HCT116 (cell line): ENCODE data around the gene COL4A1. TPM values are rescaled to one million over a fixed set of nuclear protein-coding genes. Genes with fewer than 3 reads are reported as not detected.

Experiments
- ATAC-seq: fragments of 200-7000 bp; cut with Tn5 transposase; 2 replicates; pipeline ENCODE4 v1.9.1; 2020; ENCODE audit warnings: mild to moderate bottlenecking, moderate library complexity
- BruUV-seq: library from RNA; stranded (reverse); fragments of 400-500 nt; replicated peaks from 2 replicates; lab custom pipeline; 2021; lab: Mats Ljungman, UMichigan
- CTCF ChIA-PET: fragments of 300-600 bp; sonication (Branson Sonifier 250); formaldehyde crosslinking; loops from one replicate; lab custom pipeline; 2021; ENCODE audit warnings: antibody characterized with exemption; lab: Charles Lee
- POLR2A ChIA-PET: fragments of 300-600, 350-600 bp; sonication (Branson Sonifier 250); formaldehyde crosslinking; loops from one replicate; lab custom pipeline; 2021; ENCODE audit warnings: antibody characterized with exemption; lab: Charles Lee
- RAD21 ChIA-PET, 2 experiments: fragments of 300-600 bp; sonication (Branson Sonifier 250); formaldehyde crosslinking; loops; one replicate each; lab custom pipeline; 2023; ENCODE audit warnings: low total read pairs in 2 of 2; ENCODE audit not compliant: uncharacterized antibody in 2 of 2, unreplicated experiment in 2 of 2, low non-redundant PET in 1 of 2; lab: Charles Lee
- DNase-seq: peaks from one replicate; pipeline ENCODE4 v3.0.0-alpha.2; 2010; ENCODE audit warnings: low read depth, low spot score
- H2AFZ ChIP-seq: fragments of 200-600 bp; shearing (Covaris generic), sonication (generic); 2 replicates; pipeline ENCODE4 v1.6.1; 2017; ENCODE audit warnings: low read depth, mixed run types, mixed read lengths, antibody characterized with exemption, low read length; ENCODE audit not compliant: poor library complexity, severe bottlenecking
- H3K27ac ChIP-seq: 2 replicates; pipeline ENCODE4 v1.5.1; 2012; ENCODE audit warnings: low read depth, low read length
- H3K27me3 ChIP-seq: fragments of 200-600 bp; sonication (generic); 2 replicates; pipeline ENCODE4 v1.6.1; 2016; ENCODE audit warnings: mixed run types, low read length, mixed read lengths; ENCODE audit not compliant: insufficient read depth
- H3K36me3 ChIP-seq, 2 experiments: fragments of 200-500 bp in 1 of 2; fragments of 200-600 bp in 1 of 2; sonication (Bioruptor generic) in 1 of 2; sonication (generic) in 1 of 2; 2 replicates each; pipeline versions ENCODE4 v1.5.1 to v1.6.1; 2014 to 2016; ENCODE audit warnings: low read length in 2 of 2, inconsistent platforms in 1 of 2, mixed read lengths in 1 of 2, mixed run types in 1 of 2; ENCODE audit not compliant: insufficient read depth in 2 of 2, control insufficient read depth in 1 of 2
- H3K4me1 ChIP-seq, 2 experiments: fragments of 200-600 bp in 1 of 2; sonication (generic) in 1 of 2; 2 replicates each; pipeline versions ENCODE4 v1.5.1 to v1.6.1; 2012 to 2017; ENCODE audit warnings: low read length in 2 of 2, inconsistent platforms in 1 of 2, mild to moderate bottlenecking in 1 of 2, mixed read lengths in 1 of 2, mixed run types in 1 of 2, moderate library complexity in 1 of 2; ENCODE audit not compliant: insufficient read depth in 2 of 2, control insufficient read depth in 1 of 2
- H3K4me2 ChIP-seq: fragments of 200-600 bp; sonication (generic); 2 replicates; pipeline ENCODE4 v1.6.1; 2017; ENCODE audit warnings: mixed run types, low read length, mixed read lengths
- H3K4me3 ChIP-seq, 2 experiments: fragments of 200-600 bp in 1 of 2; sonication (generic) in 1 of 2; replicated peaks in 1 of 2; 2 replicates each; pipeline ENCODE4 v1.5.1; 2011 to 2016; ENCODE audit warnings: low read length in 2 of 2, control low read depth in 1 of 2, low read depth in 1 of 2, mild to moderate bottlenecking in 1 of 2, mixed read lengths in 1 of 2, mixed run types in 1 of 2
- H3K79me2 ChIP-seq: fragments of 200-600 bp; sonication (generic); 2 replicates; pipeline ENCODE4 v1.6.1; 2017; ENCODE audit warnings: mild to moderate bottlenecking, mixed run types, low read length, moderate library complexity, mixed read lengths; ENCODE audit not compliant: insufficient read depth
- H3K9ac ChIP-seq: fragments of 200-600 bp; sonication (generic); 2 replicates; pipeline ENCODE4 v1.6.1; 2016; ENCODE audit warnings: low read length, mixed read lengths
- H3K9me2 ChIP-seq: fragments of 200-600 bp; sonication (generic), shearing (Covaris generic); 2 replicates; pipeline ENCODE4 v1.6.1; 2017; ENCODE audit warnings: mixed run types, mild to moderate bottlenecking, moderate library complexity; ENCODE audit not compliant: insufficient read depth
- H3K9me3 ChIP-seq, 2 experiments: fragments of 200-500 bp in 1 of 2; fragments of 200-600 bp in 1 of 2; sonication (Bioruptor generic) in 1 of 2; sonication (generic) in 1 of 2; 2 replicates each; pipeline ENCODE4 v1.6.1; 2014 to 2017; ENCODE audit warnings: low read length in 2 of 2, mixed read lengths in 2 of 2, inconsistent platforms in 1 of 2, low read depth in 1 of 2, mild to moderate bottlenecking in 1 of 2, mixed run types in 1 of 2, moderate library complexity in 1 of 2; ENCODE audit not compliant: control insufficient read depth in 1 of 2, insufficient read depth in 1 of 2
- H4K20me1 ChIP-seq: fragments of 200-600 bp; sonication (generic), shearing (Covaris generic); 2 replicates; pipeline ENCODE4 v1.6.1; 2017; ENCODE audit warnings: mixed run types, mild to moderate bottlenecking, moderate library complexity; ENCODE audit not compliant: insufficient read depth
- CEBPB ChIP-seq: IDR thresholded peaks from 2 replicates; pipeline ENCODE4 v1.6.1; 2012; ENCODE audit warnings: low read depth
- EGR1 ChIP-seq: IDR thresholded peaks from 2 replicates; pipeline ENCODE4 v1.6.1; 2012; ENCODE audit warnings: low read depth
- EZH2 ChIP-seq: fragments of 200-600 bp; sonication (generic); IDR thresholded peaks from 2 replicates; pipeline ENCODE4 v1.6.1; 2017; ENCODE audit warnings: antibody characterized with exemption, mixed run types
- EZH2phosphoT487 ChIP-seq: fragments of 200-600 bp; IDR thresholded peaks from 2 replicates; pipeline ENCODE4 v1.6.1; 2018; ENCODE audit warnings: antibody characterized with exemption, borderline replicate concordance
- FOSL1 ChIP-seq: IDR thresholded peaks from 2 replicates; pipeline ENCODE4 v1.6.1; 2012; ENCODE audit warnings: low read depth
- JUND ChIP-seq: IDR thresholded peaks from 2 replicates; pipeline ENCODE4 v1.6.1; 2012
- POLR2A ChIP-seq: IDR thresholded peaks from 2 replicates; pipeline ENCODE4 v1.7.0; 2011; ENCODE audit warnings: borderline replicate concordance; ENCODE audit not compliant: insufficient read depth, insufficient read length; ENCODE audit errors: extremely low read depth
- SIN3A ChIP-seq: IDR thresholded peaks from 2 replicates; pipeline ENCODE4 v1.6.1; 2012; ENCODE audit warnings: low read depth
- SP1 ChIP-seq: IDR thresholded peaks from 2 replicates; pipeline ENCODE4 v1.6.1; 2012; ENCODE audit warnings: low read depth
- SRF ChIP-seq: IDR thresholded peaks from 2 replicates; pipeline ENCODE4 v1.6.1; 2012; ENCODE audit warnings: low read depth
- YY1 ChIP-seq: IDR thresholded peaks from 2 replicates; pipeline ENCODE4 v1.6.1; 2011; ENCODE audit warnings: low read length, low read depth, moderate library complexity, mild to moderate bottlenecking; ENCODE audit not compliant: insufficient replicate concordance; ENCODE audit errors: extremely low read depth
- intact Hi-C: fragments of 100-400 bp; cut with micrococcal nuclease; formaldehyde crosslinking; loops from 2 replicates; pipeline ENCODE4 v1.10.0; 2022
- total RNA-seq: library from RNA; stranded (reverse); gene quantifications from one replicate; pipeline ENCODE4 v1.2.1, GENCODE V29; 2021; ENCODE audit not compliant: unreplicated experiment
- TF ChIP-seq, protein P1 (sequence below): IDR thresholded peaks from 2 replicates; pipeline ENCODE4 v1.6.1; 2011; ENCODE audit warnings: mild to moderate bottlenecking, low read length, moderate library complexity; ENCODE audit not compliant: insufficient replicate concordance; ENCODE audit errors: extremely low read depth
- TF ChIP-seq, protein P2 (sequence below), 3 experiments: fragments of 200-600 bp in 1 of 3; sonication (generic) in 1 of 3; IDR thresholded peaks in 2 of 3; conservative IDR thresholded peaks in 1 of 3; 2 replicates each; pipeline ENCODE4 v1.5.1; 2012 to 2017; ENCODE audit warnings: low read depth in 2 of 3, low read length in 2 of 3, antibody characterized with exemption in 1 of 3, borderline replicate concordance in 1 of 3, control low read depth in 1 of 3, mild to moderate bottlenecking in 1 of 3, mixed read lengths in 1 of 3, mixed run types in 1 of 3, moderate library complexity in 1 of 3; ENCODE audit not compliant: insufficient read depth in 1 of 3

COL4A1 gene
- total RNA-seq, 1 experiment from 2014 or later: 0.57 TPM

DNA sequence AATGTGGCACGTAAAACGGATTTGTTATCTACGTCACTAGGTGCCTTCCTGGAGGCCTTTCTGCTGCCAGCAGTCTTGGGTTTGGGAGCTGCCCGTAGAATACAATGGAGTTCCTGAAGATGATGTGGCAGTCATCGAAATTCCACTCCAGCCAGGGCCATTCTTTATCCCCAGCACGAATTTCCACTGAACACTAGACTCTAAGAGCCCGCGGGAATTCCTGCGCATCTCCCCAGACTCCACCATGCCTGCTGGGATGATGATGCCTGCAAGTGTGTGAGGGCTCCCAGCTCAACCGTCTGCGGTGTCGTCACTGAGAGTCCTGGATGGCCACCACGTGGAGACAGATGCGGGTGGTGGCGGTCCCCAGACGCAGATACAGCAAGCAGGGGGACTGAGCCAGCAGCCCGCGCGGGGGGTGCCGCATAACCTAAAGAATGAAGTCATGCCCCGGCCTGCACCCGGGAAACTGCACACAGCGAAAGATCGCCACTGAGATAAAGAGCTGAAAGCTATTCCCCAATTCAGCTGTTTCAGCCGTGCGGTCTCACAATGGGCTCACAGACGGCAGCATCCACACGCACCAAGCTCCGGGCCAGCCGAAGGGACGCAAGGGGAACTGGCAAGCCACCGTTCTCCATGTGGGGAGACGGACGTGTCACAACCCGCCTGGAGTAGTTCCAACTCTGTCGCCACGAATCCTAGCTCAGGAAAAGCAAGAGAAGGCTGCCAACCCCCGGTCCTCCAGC is 41.1 kb downstream of the COL4A1 start:
- no peak overlapping the region for H3K9ac ChIP-seq
- ChIA-PET RAD21 (no interaction called here), CTCF (no interaction called here), POLR2A (no interaction called here)
- H3K9me2 ChIP-seq: no peaks in the 10 kb centered on the region
- no peaks in the 10 kb centered on the region for H3K4me1 ChIP-seq
- ATAC-seq (no peak), DNase-seq (no peak)
- no peaks in the 10 kb centered on the region for H4K20me1 ChIP-seq
- no peak overlapping the region for H3K4me2 ChIP-seq
- intact Hi-C loops: no loop called here
- H3K36me3 ChIP-seq: no peaks in the 10 kb centered on the region
- H3K27ac ChIP-seq: no peak overlapping the region
- H3K4me3 ChIP-seq: no peak overlapping the region
- H2AFZ ChIP-seq: no peak overlapping the region
- H3K27me3 ChIP-seq: no peaks in the 10 kb centered on the region; the same call in 1 of the 2 replicates
- TF ChIP-seq SRF (no peak), POLR2A (no peak), FOSL1 (no peak), EZH2phosphoT487 (no peak), EGR1 (no peak), CEBPB (no peak), YY1 (no peak), SIN3A (no peak), SP1 (no peak), EZH2 (no peak), JUND (no peak)
- TF ChIP-seq, protein P1, sequence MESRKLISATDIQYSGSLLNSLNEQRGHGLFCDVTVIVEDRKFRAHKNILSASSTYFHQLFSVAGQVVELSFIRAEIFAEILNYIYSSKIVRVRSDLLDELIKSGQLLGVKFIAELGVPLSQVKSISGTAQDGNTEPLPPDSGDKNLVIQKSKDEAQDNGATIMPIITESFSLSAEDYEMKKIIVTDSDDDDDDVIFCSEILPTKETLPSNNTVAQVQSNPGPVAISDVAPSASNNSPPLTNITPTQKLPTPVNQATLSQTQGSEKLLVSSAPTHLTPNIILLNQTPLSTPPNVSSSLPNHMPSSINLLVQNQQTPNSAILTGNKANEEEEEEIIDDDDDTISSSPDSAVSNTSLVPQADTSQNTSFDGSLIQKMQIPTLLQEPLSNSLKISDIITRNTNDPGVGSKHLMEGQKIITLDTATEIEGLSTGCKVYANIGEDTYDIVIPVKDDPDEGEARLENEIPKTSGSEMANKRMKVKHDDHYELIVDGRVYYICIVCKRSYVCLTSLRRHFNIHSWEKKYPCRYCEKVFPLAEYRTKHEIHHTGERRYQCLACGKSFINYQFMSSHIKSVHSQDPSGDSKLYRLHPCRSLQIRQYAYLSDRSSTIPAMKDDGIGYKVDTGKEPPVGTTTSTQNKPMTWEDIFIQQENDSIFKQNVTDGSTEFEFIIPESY: no peak
- TF ChIP-seq, protein P2, sequence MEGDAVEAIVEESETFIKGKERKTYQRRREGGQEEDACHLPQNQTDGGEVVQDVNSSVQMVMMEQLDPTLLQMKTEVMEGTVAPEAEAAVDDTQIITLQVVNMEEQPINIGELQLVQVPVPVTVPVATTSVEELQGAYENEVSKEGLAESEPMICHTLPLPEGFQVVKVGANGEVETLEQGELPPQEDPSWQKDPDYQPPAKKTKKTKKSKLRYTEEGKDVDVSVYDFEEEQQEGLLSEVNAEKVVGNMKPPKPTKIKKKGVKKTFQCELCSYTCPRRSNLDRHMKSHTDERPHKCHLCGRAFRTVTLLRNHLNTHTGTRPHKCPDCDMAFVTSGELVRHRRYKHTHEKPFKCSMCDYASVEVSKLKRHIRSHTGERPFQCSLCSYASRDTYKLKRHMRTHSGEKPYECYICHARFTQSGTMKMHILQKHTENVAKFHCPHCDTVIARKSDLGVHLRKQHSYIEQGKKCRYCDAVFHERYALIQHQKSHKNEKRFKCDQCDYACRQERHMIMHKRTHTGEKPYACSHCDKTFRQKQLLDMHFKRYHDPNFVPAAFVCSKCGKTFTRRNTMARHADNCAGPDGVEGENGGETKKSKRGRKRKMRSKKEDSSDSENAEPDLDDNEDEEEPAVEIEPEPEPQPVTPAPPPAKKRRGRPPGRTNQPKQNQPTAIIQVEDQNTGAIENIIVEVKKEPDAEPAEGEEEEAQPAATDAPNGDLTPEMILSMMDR (IDR thresholded peaks at IDR 0.05 in 2 of 3, conservative IDR thresholded peaks at IDR 0.05 in 1 of 3; ENCODE audit: borderline replicate concordance in 1 of 3, insufficient read depth in 1 of 3, low read depth in 2 of 3, low read length in 2 of 3): no peak
- no TSS peak for BruUV-seq
- H3K9me3 ChIP-seq: no peaks in the 10 kb centered on the region
- no peaks in the 10 kb centered on the region for H3K79me2 ChIP-seq
